Measurements from ENCODE around the gene KAZALD1.

Gene KAZALD1

DNA sequence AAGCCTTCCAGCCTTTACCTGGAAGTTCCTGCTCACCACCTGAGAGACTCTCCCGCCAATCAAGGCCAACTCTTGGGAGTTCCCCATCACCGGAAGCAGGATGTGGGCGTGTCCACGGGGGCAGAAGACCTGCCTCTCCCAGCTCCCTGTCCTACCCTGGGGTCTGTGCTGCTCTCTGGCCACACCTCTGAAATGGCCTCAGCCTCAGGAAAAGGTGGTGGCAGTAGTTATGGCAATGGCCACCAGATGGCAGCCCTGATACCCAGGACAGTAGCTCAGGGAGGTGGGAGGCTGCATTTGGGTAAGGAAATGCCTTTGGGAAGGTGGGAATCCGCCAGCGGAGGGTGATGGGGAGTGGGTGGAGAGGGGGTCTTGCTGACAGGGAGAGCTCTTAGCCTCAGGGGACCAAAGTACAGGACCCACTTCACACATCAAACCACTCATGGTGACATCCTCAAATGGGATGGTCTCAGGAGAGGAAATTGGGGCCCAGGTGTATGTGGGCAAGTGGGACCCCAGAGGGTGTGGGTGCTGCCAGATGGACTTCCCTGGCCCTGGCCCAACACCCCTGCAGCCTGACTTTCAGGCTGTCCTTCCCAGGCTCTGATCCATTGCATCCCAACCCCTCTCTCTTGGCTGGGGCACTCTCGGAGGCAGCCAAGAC, 33.9 kb downstream of the KAZALD1 start:
- no peak for DNase-seq (ENCODE audit: low spot score)

DNA sequence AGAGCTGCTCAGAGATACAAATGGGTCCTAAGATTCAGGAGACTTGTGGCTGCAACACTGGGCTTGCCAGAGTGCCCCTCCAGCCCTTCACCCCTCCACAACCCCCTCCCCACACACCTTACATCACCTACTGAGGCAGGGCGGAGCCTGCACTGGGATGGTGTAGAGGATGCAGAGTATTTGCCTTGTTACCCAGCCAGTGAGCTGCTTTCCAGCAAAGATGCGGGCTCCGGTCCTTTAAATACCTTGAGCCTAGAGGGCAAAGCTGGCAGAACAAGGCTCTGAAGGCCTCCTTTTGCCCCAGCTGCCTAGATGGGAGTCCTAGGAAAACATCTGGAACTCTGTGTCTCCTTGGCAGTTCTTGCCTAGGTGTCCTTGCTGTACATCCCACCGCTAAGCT, 34.6 kb downstream of the KAZALD1 start:
- no peak for DNase-seq (ENCODE audit: low spot score)

GRCh38 chr10:101097881-101098280, 36.1 kb downstream of the KAZALD1 start:
- DNase-seq (ENCODE audit: low spot score): no peak

GRCh38 chr10:101099901-101100300, 38.1 kb downstream of the KAZALD1 start:
- DNase-seq (ENCODE audit: low spot score): no peak

GRCh38 chr10:101101372-101101881, 39.6 kb downstream of the KAZALD1 start:
- no peak for DNase-seq (ENCODE audit: low spot score)

GRCh38 chr10:101103430-101103829, 41.6 kb downstream of the KAZALD1 start:
- DNase-seq (ENCODE audit: low spot score): no peak

GRCh38 chr10:101106351-101106750, 44.6 kb downstream of the KAZALD1 start:
- DNase-seq (ENCODE audit: low spot score): no peak

DNA sequence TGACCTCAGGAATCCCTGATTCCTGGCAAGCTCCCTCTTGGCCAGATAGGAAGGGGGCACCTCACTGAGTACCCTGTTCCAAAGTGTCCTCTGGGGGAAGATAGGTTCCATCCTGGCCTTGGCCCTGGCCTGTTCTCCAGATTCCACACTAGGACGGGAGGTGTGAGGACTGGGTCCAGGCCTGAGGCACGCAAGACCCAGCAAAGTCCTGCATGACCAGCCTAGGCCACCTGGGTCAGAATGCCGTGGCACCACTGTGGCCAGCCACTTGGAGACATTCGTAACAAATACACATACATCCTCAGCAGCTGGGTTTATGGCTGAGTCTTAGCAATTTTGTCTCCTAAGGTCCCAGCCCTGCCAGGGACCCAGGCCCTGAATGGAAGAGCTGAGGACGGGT, 46.0 kb downstream of the KAZALD1 start:
- no peak for DNase-seq (ENCODE audit: low spot score)

- DNase-seq (ENCODE audit: low spot score): no peak
Observed at GRCh38 chr10:101110856-101111523, 49.2 kb downstream of the KAZALD1 start.

DNA sequence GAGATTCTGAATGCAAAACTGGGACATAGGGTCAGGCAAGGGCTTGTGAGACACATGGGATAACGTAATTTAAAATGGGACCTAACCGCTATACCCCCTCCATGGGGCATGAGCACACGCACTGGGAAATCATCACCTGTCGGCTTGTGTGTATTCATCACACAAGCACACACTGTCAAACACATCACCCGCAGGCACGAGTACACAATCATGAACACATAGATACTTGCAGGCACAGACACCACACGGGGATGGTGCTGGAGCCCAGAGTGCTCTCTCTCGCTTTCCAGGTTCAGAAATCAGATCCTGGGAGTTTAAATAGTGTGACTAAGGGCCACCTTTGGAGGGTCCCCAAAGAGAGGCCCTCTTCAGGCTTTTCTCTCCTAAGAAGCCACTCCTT, 49.8 kb downstream of the KAZALD1 start:
- no peak for DNase-seq (ENCODE audit: low spot score)

DNA sequence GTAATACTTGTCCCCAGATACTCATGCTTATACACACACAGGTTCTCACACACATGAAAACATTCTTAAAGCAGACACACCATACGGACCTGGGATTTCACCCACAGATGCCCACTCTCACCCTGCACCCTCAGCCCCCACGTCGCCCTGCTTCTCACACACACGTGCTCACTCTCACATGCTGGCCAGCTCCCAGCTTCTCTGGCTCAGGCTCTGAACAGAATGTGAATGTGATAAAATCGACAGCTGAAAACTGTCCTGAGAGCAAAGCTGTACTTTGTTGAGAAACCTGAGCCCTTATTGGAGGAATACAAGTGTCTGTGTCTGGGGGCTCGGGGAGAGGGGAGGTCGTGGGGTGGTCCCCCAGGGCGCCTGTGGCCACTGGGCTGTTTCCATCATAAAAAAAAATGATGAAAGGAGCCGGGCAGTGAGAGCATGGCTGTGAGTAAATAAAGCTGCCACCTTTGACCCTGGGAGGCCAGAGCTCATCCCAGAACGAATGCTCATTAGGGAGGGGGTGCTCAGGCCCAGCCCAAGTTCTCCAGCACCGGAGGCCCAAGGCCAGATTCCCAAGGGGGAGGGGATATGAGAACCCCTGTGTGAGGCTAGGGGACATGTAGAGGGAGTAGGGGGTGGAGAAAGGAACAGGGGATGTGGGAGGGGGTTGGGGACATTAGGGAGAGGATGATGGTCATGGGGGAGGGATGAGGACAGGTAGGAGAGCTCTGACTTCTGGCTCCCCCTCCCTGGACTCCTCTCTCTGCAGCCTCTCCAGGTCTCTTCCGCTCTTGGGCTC, 51.2 kb downstream of the KAZALD1 start:
- DNase-seq (ENCODE audit: low spot score): no peak

GRCh38 chr10:101113890-101114403, 52.2 kb downstream of the KAZALD1 start:
- no peak for DNase-seq (ENCODE audit: low spot score)

DNA sequence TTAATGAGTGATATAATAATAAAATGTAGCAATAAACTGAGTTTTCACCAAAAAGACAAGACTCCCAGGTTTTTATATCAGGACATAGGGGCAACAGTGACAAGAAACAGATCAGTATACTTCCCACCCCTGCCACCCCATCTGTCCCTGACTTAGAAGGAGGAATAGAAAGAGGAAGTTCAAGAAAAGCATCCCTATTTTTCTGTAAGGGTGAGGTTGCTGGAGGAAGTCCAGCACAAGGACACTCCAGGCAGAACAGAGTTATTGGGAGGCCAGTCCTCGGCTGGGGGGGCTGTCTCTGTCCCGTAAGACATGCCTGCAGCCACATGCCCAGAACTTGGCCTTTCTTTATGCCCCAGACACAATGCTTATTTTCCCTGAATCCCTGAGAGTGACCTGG, 52.9 kb downstream of the KAZALD1 start:
- no peak for DNase-seq (ENCODE audit: low spot score)

Measured in left forelimb (tissue), 1 donor.